Neural progenitor cell (in vitro differentiated cells): ENCODE measurements around the gene PITX3.

Experiments used
- EZH2 ChIP-seq: fragments of 200-600 bp; sonication (generic); IDR thresholded peaks from 2 replicates; pipeline ENCODE4 v1.6.1; 2017; ENCODE audit warnings: antibody characterized with exemption, mild to moderate bottlenecking, moderate library complexity
- EZH2phosphoT487 ChIP-seq: fragments of 200-600 bp; sonication (generic); IDR thresholded peaks from 2 replicates; pipeline ENCODE4 v1.6.1; 2017; ENCODE audit warnings: antibody characterized with exemption
- TF ChIP-seq, protein P1 (sequence below): fragments of 200-600 bp; sonication (generic); IDR thresholded peaks from 2 replicates; pipeline ENCODE4 v1.5.1; 2017; ENCODE audit warnings: antibody characterized with exemption, mild to moderate bottlenecking

GRCh38 chr10:102266670-102267069 is 25.4 kb upstream of the PITX3 start:
- TF ChIP-seq EZH2phosphoT487 (no peak), EZH2 (no peak)
- TF ChIP-seq, protein P1, sequence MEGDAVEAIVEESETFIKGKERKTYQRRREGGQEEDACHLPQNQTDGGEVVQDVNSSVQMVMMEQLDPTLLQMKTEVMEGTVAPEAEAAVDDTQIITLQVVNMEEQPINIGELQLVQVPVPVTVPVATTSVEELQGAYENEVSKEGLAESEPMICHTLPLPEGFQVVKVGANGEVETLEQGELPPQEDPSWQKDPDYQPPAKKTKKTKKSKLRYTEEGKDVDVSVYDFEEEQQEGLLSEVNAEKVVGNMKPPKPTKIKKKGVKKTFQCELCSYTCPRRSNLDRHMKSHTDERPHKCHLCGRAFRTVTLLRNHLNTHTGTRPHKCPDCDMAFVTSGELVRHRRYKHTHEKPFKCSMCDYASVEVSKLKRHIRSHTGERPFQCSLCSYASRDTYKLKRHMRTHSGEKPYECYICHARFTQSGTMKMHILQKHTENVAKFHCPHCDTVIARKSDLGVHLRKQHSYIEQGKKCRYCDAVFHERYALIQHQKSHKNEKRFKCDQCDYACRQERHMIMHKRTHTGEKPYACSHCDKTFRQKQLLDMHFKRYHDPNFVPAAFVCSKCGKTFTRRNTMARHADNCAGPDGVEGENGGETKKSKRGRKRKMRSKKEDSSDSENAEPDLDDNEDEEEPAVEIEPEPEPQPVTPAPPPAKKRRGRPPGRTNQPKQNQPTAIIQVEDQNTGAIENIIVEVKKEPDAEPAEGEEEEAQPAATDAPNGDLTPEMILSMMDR: no peak
